ENCODE results near the gene FBXO28.

The FBXO28 gene

DNA sequence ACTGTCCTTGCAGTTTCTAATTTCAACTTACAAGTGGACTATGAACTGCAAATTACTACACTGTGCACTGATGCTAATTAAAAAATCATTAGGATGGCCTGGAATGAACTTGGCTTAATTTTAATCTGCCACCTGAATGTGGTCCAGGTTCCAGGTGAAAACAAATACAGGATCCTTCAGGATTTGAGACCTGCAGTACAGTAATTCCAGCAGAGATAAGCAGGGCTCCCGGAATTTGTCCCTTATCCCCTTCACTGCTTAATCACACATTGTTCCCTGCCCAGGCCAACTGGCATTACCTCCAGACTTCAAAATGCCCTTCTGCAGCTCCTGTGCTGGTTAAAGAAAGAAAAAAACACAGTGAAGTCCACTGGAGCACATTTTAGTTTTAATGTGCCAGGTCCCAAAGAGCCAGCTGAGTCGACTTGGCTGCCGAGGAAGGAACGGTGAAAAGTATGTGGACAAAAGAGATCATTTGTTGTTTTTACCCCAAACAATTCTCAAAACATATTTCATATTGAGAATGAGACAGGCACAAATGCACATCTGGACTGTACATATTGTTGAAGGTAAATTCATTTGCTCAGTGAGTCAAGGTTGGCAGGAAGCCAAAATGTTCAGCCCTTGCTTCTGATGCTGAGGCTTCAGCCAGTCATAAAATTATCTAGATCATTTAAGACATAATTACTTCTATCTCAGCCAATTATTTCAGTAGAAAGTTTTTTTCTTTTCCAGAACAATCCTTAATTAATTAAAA lies 97.5 kb downstream of the FBXO28 start:
- Histone ChIP-seq H3K4me3 (replicated peaks; ENCODE audit: low read depth, low read length) (no peak overlapping the region), H3K36me3 (ENCODE audit: control insufficient read depth, insufficient read depth, low read length) (no peaks in the 10 kb centered on the region), H3K27me3 (replicated peaks; ENCODE audit: control insufficient read depth, insufficient read depth, low read length) (no peaks in the 10 kb centered on the region)
- TF ChIP-seq, protein P1, sequence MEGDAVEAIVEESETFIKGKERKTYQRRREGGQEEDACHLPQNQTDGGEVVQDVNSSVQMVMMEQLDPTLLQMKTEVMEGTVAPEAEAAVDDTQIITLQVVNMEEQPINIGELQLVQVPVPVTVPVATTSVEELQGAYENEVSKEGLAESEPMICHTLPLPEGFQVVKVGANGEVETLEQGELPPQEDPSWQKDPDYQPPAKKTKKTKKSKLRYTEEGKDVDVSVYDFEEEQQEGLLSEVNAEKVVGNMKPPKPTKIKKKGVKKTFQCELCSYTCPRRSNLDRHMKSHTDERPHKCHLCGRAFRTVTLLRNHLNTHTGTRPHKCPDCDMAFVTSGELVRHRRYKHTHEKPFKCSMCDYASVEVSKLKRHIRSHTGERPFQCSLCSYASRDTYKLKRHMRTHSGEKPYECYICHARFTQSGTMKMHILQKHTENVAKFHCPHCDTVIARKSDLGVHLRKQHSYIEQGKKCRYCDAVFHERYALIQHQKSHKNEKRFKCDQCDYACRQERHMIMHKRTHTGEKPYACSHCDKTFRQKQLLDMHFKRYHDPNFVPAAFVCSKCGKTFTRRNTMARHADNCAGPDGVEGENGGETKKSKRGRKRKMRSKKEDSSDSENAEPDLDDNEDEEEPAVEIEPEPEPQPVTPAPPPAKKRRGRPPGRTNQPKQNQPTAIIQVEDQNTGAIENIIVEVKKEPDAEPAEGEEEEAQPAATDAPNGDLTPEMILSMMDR (IDR thresholded peaks at IDR 0.05; ENCODE audit: insufficient read depth, low read length, poor library complexity, severe bottlenecking), result no peak
- no peak for DNase-seq (ENCODE audit: extremely low read depth, insufficient read length)

Measured in GM06990 (cell line).